DOHH2 (cell line): ENCODE results near the gene CYTH4.

ENCODE experiments used
- H3F3A ChIP-seq: fragments of 200-600 bp; sonication (generic), shearing (Covaris generic); 2 replicates; pipeline ENCODE4 v1.6.0; 2016; ENCODE audit warnings: antibody characterized with exemption, mild to moderate bottlenecking; ENCODE audit not compliant: control insufficient read depth, insufficient read depth
- H3K27ac ChIP-seq: fragments of 200-600 bp; sonication (generic); 2 replicates; pipeline ENCODE4 v1.5.1; 2014; ENCODE audit warnings: low read depth, mild to moderate bottlenecking, low read length, moderate library complexity
- H3K27me3 ChIP-seq: fragments of 200-600 bp; sonication (generic); 2 replicates; pipeline ENCODE4 v1.6.1; 2014; ENCODE audit warnings: mild to moderate bottlenecking, low read length, mixed read lengths; ENCODE audit not compliant: control insufficient read depth
- H3K36me3 ChIP-seq: fragments of 200-600 bp; sonication (generic); 2 replicates; pipeline ENCODE4 v1.6.1; 2014; ENCODE audit warnings: mild to moderate bottlenecking, low read length, moderate library complexity, mixed read lengths; ENCODE audit not compliant: control insufficient read depth
- H3K4me1 ChIP-seq: fragments of 200-600 bp; sonication (generic); 2 replicates; pipeline ENCODE4 v1.6.1; 2014; ENCODE audit warnings: mild to moderate bottlenecking, low read length, mixed read lengths; ENCODE audit not compliant: control insufficient read depth
- H3K4me2 ChIP-seq: fragments of 200-600 bp; sonication (generic); 2 replicates; pipeline ENCODE4 v1.6.0; 2014; ENCODE audit warnings: mild to moderate bottlenecking, low read length, moderate library complexity
- H3K4me3 ChIP-seq: fragments of 200-600 bp; sonication (generic); 2 replicates; pipeline ENCODE4 v1.5.1; 2014; ENCODE audit warnings: mild to moderate bottlenecking, low read length, mixed read lengths
- H3K79me2 ChIP-seq: fragments of 200-600 bp; sonication (generic); 2 replicates; pipeline ENCODE4 v1.6.1; 2014; ENCODE audit warnings: mild to moderate bottlenecking, low read length, mixed read lengths; ENCODE audit not compliant: control insufficient read depth
- H3K9me2 ChIP-seq: fragments of 200-600 bp; sonication (generic); replicated peaks from 2 replicates; pipeline ENCODE4 v1.6.1; 2014; ENCODE audit warnings: mild to moderate bottlenecking, low read length, mixed read lengths; ENCODE audit not compliant: control insufficient read depth
- H3K9me3 ChIP-seq: fragments of 200-600 bp; sonication (generic); 2 replicates; pipeline ENCODE4 v1.6.1; 2014; ENCODE audit warnings: antibody characterized with exemption, low read length, mixed read lengths; ENCODE audit not compliant: control insufficient read depth, insufficient read depth
- H4K20me1 ChIP-seq: fragments of 200-600 bp; sonication (generic); 2 replicates; pipeline ENCODE4 v1.6.0; 2014; ENCODE audit warnings: low read depth, mild to moderate bottlenecking, antibody characterized with exemption, low read length, moderate library complexity; ENCODE audit not compliant: control insufficient read depth, insufficient read depth
- CTCF ChIP-seq: fragments of 200-600 bp; sonication (generic); IDR thresholded peaks from one replicate; pipeline ENCODE4 v1.5.1; 2014; ENCODE audit warnings: antibody characterized with exemption, mild to moderate bottlenecking, low read depth, low read length; ENCODE audit not compliant: poor library complexity, severe bottlenecking
- EZH2phosphoT487 ChIP-seq: fragments of 200-600 bp; sonication (generic); IDR thresholded peaks from 2 replicates; pipeline ENCODE4 v1.6.1; 2017; ENCODE audit warnings: borderline replicate concordance, mild to moderate bottlenecking, antibody characterized with exemption, low read length, moderate library complexity, mixed read lengths

CYTH4 gene

GRCh38 chr22:37305887-37306286 is 23.6 kb downstream of the CYTH4 start:
- H3K79me2 ChIP-seq = 0 out of 2 replicates have a peak, but pooled peaks cover 2% of the 10 kb centered on the region
- H3K9me3 ChIP-seq = no peaks in the 10 kb centered on the region
- peaks cover 32% of the 10 kb centered on the region for H3F3A ChIP-seq
- H3K27me3 ChIP-seq = no peaks in the 10 kb centered on the region
- TF ChIP-seq EZH2phosphoT487 (no peak), CTCF (no peak)
- peak overlapping the region; percentile 76 for H3K4me2 ChIP-seq
- peaks cover 60% of the 10 kb centered on the region for H3K36me3 ChIP-seq
- peaks cover 64% of the 10 kb centered on the region for H3K4me1 ChIP-seq
- H4K20me1 ChIP-seq = no peaks in the 10 kb centered on the region
- H3K9me2 ChIP-seq = no peaks in the 10 kb centered on the region
- peak overlapping the region; percentile 58 for H3K4me3 ChIP-seq
- H3K27ac ChIP-seq = peak overlapping the region; percentile 98

GRCh38 chr22:37306494-37306829 is 24.2 kb downstream of the CYTH4 start:
- Histone ChIP-seq H3K27ac (peak overlapping the region; percentile 98), H3K9me2 (no peaks in the 10 kb centered on the region), H3F3A (peaks cover 32% of the 10 kb centered on the region), H3K36me3 (peaks cover 61% of the 10 kb centered on the region), H3K4me3 (peak overlapping the region; percentile 58), H4K20me1 (no peaks in the 10 kb centered on the region), H3K4me2 (peak overlapping the region; percentile 76), H3K9me3 (no peaks in the 10 kb centered on the region), H3K79me2 (0 out of 2 replicates have a peak, but pooled peaks cover 2% of the 10 kb centered on the region), H3K27me3 (no peaks in the 10 kb centered on the region), H3K4me1 (peaks cover 65% of the 10 kb centered on the region)
- TF ChIP-seq CTCF (no peak), EZH2phosphoT487 (no peak)

- Histone ChIP-seq H3K4me1 (peaks cover 71% of the 10 kb centered on the region), H3K36me3 (peaks cover 53% of the 10 kb centered on the region), H3K9me2 (no peaks in the 10 kb centered on the region), H3K27me3 (no peaks in the 10 kb centered on the region), H3F3A (peaks cover 32% of the 10 kb centered on the region), H3K79me2 (0 out of 2 replicates have a peak, but pooled peaks cover 2% of the 10 kb centered on the region), H4K20me1 (no peaks in the 10 kb centered on the region), H3K9me3 (no peaks in the 10 kb centered on the region), H3K27ac (peak overlapping the region; percentile 98), H3K4me2 (peak overlapping the region; percentile 76), H3K4me3 (peak overlapping the region; percentile 58)
- TF ChIP-seq EZH2phosphoT487 (no peak), CTCF (no peak)
These were observed 26.3 kb downstream of the CYTH4 start for GRCh38 chr22:37308385-37309200.
